ENCODE results near the gene ADAM19.

GRCh38 chr5:157523976-157524375 lies 51.6 kb downstream of the ADAM19 start:
- TF ChIP-seq CTCF (conservative IDR thresholded peaks at IDR 0.05; ENCODE audit: low read depth in 2 of 2) (no peak), REST (IDR thresholded peaks at IDR 0.05; ENCODE audit: unreplicated experiment) (no peak), POLR2AphosphoS5 (IDR thresholded peaks at IDR 0.05; ENCODE audit: low read depth) (no peak), ZNF114 (CRISPR knock-in tag; IDR thresholded peaks at IDR 0.05) (no peak), EZH2 (IDR thresholded peaks at IDR 0.05; ENCODE audit: low read depth, unreplicated experiment) (no peak)

All from GM23338 (cell line).